GM21825 (cell line): ENCODE measurements around the gene STARD13.

ENCODE experiments used
- ATAC-seq: cut with Tn5 transposase; IDR thresholded peaks from one replicate; pipeline ENCODE4 v1.9.1; 2021; ENCODE audit warnings: mild to moderate bottlenecking, moderate library complexity; ENCODE audit not compliant: unreplicated experiment

STARD13 gene

DNA sequence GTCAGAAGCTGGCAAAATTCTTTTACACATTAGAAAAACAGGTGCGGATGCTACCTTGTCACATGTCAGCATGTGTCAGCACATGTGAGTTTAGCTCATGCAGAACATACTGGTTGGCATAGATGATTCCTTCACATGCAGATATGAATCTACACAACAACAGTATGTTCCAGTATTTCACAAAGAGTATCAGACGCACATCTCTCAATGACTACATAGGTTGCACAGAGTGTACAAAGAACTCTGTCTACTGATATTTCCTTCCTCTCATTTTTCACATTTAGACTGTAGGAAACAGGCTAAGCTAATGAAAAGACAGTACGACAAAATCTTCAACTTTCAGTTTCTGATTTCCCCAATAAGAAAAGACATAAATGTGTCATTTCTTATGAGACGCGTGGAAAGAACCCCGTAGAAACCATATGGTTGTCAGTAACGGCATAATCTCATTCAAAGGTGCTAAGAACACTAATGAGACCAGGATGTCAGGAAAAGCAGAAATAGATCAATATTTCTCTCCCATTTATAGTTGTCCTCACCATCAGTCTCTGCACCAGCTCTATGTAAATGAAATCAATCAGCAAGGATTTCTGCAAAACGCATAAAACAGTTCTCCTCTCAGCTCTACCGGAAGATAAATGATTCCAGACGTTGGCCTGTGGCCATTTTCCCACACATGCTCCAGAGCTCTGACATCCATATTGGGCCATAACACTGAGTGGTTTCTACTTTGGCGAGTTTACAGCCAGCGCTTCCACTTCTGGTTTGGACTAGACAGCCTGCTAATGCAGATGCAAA lies 81.2 kb downstream of the STARD13 start:
- ATAC-seq = no peak

DNA sequence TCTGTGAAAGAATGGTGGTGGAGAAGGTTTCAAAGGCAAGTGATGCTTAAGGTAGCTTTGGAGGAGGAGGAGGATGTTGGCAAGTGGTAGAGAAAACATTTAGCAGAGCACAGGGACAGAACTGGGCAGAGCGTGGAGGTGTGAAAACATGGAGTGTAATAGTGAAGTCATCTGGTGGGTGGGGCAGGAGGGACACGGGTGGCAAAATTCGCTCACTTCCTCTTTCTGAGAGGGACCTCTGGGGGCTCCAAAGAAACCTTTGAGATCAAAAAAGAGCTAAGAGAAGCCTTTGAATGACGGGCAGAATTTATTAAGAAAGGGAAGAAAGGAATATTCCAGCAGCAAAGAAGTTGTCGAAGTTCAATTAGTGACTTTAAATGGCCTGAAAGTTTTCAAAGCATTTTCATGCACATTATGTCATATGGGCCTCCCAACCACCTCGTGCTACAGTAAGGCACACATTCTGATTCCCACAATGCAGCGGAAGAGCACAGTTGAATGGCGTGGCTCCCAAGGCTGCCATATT lies 82.8 kb downstream of the STARD13 start:
- no peak for ATAC-seq

DNA sequence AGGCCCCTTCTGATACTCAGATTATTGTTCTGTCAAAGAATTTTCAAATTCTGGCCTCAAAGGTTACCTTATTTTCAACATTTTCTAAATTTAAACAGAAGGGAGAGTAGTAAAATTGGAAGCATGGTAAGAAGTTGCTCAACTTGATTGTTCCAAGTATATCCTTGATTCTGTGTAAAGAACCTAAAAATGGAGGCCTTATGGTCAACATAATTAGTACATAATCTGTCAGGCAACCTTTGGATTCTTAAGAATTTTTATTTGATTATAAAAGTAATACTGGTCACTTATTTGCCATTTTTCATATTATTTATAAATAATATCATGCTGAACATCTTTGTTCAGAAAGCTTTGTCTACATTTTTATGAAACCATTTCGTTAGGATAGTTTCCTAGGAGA lies 83.9 kb downstream of the STARD13 start:
- ATAC-seq = no peak

DNA sequence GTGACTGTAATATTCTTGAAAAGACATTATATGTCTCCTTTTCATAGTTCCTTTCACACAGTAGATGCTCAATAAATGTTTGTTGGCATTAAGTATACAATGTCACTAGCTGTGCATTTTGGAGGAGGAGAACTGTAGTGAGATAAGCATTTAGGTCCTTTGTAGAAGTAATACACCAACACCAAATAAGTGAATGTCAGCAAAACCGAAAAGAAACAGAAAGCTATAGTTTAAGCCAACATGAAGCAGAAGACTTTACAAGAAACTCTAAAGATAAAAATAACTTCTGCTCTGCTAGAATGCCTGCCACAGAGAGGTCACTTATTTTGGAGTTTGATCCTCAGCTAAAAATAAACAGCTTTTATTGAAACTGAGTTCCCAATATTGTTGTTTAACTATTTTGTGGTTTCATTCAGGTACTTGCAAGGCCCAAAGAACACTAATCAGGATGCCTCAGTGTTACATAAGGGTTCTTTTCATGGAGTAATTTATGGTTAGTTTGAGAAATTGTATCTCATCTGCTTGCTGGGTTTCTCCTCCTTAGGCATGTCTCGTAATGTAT lies 86.2 kb downstream of the STARD13 start:
- no peak for ATAC-seq

DNA sequence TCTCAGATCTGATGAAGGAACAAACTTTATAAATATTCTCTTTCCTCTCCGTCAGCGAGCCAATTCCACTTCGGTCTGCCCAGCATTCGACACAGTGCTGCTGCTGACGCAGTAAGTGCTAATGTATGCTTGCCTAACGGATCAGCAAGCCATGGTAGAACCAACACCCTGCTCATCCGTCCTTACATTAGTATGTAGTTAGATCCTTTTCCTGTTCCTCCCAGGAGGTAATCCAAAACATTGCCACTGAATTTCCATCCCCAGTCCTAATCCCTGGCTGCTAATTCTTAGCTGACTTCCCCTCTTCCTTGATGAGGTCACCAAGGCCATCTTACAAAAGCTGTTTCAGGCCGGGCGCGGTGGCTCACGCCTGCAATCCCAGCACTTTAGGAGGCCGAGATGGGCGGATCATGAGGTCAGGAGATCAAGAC lies 88.0 kb downstream of the STARD13 start:
- no peak for ATAC-seq

DNA sequence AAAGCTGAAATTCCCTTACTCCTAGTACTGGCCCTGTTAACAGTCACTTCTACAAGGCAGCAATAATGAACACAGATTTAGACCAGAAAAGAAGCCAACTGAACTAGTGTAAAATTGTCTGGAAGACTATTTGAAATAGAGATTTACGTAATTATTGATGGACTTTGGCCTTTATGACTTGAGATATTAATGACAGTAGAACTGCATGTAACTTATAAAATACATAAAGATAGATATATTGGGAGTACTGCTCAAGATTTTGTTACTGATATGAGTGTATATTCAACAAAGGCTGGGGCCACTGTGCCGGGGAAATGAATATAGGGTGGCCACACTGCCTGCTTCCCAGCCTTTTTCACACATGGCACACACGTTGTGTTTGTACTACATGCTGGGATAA lies 88.8 kb downstream of the STARD13 start:
- ATAC-seq = no peak

DNA sequence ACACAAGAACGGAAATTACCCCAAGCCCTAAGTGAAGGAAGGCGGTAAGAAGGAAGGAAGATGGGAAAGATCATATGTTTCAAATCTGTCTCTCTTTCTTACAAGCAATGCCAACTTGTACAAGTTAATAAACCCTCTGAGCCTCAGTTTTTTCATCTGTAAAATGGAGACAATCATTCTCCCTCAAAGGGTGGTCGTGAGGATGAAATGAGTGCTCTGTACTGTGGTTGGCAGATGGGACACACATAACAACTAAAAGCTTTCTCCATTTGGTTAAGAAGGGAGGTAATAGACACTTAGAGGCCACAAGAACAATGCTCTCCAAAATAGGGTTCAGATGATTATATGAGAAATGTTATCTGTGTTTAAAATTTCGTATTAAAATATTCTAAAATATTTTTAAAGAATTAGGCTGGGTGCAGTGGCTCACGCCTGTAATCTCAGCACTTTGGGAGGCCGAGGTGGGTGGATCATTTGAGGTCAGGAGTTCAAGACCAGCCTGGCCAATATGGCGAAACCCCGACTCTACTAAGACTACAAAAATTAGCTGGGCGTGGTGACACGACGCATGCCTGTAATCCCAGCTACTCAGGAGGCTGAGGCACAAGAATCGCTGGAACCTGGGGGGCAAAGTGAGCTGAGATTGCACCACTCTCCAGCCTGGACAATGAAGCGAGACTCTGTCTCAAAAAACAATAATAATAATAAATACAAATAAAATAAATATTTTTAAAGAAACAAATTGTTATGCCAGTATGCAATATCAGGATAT lies 89.7 kb downstream of the STARD13 start:
- no peak for ATAC-seq

DNA sequence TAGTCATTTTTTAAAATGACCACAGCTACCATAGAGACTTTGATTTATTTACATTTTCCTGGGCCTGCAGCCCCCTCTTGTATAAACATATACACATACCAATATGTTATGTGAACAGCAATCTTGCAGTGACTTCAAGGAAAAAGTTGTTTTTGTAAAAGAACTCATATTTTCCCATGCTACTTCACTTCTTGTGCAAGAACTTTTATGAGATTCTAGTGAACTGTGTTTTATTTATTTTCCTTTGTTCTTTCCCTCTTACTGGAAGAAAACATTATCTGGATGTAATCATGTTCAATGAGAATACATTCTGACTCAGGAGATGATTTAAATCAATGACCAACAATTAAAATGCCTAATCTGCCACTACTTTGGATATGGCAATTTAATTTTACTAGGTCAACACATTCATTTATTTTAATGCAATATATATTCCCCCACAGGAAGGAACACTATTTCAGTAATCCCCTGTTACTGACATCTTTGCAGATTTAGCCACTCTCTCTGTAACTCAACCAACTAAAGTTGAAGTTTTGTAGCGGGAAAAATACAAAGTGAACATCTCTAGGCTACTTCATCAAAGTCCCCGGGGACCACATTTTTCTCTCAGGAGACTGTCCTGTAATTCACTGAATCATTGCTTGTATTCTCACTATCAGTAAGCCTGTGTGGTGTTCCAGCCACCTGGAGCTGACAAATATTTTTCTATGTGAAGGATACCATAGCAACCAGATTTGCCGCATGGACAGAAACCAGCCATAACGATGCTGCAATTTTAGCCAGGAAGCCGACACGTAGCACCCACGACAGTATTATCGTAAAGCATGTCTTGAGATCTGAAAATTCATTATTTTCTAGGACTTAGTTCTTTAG lies 90.5 kb downstream of the STARD13 start:
- ATAC-seq = peak; percentile 82

DNA sequence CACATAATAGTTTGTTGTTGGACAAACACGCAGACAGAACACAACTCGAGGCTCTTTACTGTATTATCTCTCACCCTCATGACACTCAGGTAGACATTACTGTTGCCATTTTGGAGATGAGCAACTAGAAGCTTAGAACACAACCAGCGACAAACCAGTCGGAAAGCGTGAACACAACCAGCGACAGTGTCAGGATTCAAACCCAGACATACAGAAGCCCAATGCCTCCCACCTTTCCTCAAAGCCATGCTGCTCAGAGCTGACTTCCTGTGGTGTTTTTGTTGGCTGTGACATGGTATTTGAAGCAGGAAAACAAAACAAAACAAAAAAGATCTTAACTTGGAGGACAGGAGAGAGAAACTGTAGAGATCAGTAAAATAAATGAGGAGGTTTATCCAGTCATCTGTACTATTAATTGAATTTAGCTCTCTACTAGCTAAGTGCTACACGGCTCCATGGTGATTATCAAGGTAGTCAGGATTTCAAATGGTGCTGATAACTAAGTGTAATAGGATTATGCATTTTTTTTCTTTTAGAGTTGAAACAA lies 92.1 kb downstream of the STARD13 start:
- ATAC-seq = no peak

DNA sequence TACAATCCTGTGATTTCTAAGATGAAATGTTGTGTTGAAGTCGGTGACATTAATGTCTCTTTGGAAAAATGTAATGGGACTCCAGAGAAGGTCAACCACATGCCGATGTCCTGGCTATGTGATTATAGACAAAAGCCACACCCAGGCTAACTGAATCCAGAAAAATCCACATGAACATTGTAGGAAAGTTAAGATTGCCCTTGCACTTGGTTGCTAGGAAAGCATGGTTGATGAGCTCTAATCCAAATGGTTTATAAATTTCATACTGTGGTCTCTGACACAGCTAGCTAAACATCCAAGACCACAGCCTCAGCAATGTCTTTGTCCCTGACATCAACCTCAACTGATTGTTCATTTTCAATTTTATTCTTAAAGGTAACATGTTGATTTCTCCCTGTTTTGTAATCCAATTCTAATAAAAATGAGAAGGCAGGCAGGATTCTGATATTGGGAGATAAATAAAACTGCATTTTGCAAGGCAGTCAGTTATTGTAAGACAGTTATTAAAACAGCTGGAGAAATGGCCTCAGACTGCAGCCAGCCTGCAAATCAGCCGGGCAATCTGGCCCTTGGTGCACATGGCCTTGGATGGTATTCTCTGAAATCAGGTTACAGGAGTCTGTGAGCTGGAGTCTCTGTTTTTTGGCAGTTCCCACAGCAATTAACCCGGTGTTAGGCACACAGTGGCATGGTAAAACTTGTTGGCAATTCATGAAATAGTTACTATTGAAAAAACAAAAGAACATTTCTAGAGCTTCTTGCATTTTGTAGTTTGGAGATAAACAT lies 93.9 kb downstream of the STARD13 start:
- no peak for ATAC-seq

DNA sequence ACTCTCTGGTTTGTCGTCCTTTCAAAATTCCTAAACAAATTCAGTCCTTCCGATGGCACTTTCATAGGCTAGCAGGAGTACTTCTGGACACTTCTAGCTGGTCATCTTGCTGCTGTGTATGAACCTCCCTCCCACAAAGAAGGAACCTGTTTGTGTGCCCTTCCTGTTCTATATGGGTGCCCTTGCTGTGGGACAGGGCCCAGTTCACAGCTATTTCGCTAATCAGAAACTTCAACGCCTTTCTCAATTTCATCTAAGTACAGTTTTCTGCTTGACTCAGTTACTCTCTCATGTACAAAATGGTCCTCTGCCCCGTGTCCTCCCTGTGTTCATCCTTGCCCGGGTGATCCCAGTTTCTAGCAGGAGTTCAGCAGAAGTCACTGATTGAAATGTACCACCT lies 96.1 kb downstream of the STARD13 start:
- ATAC-seq = no peak

DNA sequence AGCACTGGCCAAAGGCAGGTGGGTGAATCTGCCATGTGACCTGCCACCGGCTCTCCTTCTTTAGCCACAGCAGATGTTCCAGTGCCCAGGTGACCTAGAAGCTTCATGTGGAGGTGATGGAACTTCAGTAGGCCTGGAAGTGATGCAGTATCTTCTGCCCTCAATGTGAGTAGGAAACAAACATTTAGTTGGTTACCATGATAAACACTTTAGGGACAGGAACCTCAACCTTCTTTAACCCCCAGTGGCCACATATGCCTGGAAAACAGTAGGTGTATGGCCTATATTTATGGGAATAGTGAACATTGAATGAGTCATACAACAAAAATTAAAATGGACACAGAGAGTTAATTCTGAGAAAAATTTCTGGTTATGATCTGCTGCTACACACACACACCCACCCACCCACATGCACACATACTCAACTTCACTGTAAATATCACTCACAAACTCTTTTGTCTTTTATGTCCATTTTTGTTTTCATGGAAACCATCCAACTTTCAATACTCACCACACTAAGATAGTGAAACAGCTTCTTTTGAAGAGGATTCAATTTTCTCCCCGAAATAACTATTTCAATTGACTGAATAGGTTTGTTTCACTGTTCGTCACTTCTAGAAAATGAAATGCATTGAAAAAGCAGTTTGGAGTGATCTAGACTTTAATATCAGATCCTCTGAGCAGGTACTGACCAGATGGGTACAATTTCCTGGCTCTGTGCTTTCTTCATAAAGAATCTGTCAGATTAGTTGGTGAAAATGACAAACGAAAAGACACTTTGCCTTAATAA lies 97.3 kb downstream of the STARD13 start:
- peak; percentile 46 for ATAC-seq

DNA sequence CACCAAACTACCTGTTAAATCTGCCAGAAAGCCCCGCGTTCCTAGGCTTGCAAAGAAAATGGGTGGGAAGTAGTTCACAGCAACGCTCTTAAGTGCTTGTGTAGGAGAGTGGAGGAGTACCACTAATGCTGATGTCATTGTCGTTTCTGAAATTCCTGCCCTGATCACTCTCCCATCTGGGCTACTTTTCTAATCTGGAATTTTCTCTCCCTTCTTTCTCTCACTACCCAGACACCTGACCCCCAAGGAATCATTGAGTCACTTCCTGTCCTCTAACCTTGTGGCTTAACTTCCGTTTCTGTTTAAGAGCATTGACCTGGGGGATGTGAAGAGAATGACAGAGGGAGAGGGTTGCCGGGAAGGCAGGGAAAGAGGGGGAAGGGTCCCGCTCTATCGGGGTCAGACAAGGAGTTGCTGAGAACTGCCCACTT lies 98.7 kb downstream of the STARD13 start:
- ATAC-seq = no peak

DNA sequence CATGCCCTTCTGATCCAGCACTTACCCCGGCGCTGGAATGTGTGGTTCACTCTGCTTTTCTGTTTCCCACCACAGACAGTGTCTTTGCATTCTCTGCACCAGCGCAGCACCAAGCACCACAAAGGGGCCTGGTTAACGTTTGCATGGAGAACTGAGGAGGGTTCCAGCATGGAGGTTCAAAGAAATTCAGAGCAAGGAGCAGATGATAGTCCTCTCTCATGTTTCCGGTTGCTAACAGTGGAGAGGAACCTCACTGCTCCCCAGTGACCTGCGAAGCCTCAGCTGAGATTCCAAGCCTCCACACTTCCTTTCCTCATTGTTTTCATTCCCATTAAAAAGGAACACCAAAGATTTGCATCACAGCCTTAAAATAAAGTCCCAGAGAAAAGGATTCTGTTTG lies 99.7 kb downstream of the STARD13 start:
- no peak for ATAC-seq

DNA sequence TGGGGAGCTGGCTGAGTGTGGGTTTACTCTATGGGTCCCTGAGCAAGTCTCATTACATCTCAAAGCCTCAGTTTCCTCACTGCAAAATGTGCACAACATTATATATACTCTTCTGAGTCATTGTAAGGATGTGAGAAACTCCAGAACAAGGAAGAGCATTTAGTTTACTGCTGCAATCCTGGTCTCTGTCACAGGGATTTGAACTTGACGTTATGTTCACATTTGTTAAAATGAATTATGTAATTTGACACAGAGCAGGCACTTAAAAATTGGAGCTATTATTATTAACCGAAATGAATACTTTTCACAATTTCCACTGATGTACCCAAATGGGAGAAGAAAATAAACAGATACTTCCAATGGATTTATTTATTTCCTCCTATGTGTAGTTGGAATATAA lies 101.0 kb downstream of the STARD13 start:
- no peak for ATAC-seq

DNA sequence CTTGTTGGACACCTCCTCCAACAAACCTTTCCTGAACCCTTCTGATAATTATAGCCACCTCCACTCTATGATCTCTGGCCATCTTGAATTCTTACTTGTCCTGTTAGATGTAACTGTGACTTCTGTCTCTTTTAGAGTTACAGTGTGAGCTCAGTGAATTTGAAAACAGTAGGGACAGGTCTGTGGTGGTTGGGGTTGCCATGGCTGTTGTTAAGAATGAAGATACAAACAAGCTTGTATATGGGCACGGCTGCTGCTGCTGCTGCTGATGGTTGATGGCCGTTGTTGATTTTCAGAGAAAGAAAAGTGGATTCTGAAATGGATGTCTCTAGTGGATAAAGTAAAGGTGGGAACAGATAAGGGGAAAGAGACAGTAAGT lies 101.5 kb downstream of the STARD13 start:
- ATAC-seq = no peak

DNA sequence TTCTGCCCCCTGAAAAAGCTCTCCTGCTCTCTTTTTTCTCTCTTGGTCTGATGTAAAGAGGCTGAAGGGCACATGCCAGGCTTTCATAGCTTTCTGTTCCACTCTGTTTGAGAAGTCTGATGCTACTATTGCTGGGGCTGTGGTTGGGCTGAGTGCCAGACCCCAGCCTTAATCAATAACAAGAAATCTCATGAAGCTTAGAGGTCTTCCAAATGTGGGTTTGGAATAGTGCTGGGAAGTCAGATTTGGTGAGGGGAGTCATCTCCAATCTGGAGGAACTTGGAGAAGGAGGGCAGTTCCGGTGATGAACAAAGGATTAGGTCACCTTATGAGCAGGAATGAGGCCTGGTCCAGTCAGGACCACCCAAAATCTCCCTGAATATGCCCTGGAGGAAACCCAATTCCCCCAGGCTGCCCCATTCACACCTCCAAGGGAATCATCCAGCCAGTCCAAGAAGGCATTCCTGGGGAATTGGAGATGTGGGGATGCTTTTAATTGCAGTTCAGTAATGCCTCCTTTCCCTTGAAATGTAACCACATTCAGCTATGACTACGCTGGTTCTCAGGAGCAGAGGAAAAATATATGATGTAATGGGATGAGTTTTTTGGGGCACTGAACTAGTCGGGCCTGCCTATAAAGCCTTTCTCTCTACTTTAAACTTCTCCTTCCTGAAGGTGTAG lies 102.0 kb downstream of the STARD13 start:
- ATAC-seq = no peak

DNA sequence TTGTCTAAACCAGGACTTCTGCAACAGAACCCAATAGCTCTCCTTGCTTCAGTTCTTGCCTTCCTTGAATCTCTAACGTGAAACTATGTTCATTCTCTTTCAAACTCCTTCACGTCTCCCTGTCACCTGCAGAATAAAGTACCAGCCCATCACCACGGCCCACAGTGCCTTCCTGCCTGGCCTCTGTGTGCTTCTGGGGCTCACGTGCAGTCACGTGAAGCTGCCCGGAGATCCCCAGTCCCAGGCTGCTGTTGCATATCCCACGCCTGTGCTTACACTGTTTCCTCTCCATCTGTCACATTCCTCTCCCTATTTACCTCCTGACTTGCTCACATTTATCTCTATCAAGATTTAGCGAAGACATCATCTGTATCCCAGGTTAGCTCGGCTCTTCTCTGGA lies 102.8 kb downstream of the STARD13 start:
- ATAC-seq = no peak
